GM19025 (cell line): ENCODE measurements around the gene RAET1E.
"Not testable (repeated sequence)": the region's sequence is repeated elsewhere in the genome, so short reads cannot be mapped to it uniquely, and the experiment has no call there.

Experiments used
- ATAC-seq: cut with Tn5 transposase; IDR thresholded peaks from one replicate; pipeline ENCODE4 v1.9.1; 2021; ENCODE audit warnings: mild to moderate bottlenecking, low read depth, moderate library complexity; ENCODE audit not compliant: unreplicated experiment

RAET1E gene

GRCh38 chr6:149931501-149931900 is 33.6 kb upstream of the RAET1E start:
- no peak for ATAC-seq

GRCh38 chr6:149929422-149929821 is 31.5 kb upstream of the RAET1E start:
- no peak for ATAC-seq

- not testable (repeated sequence) for ATAC-seq
Observed at GRCh38 chr6:149927025-149927424, 29.1 kb upstream of the RAET1E start.

- ATAC-seq = no peak
Observed at GRCh38 chr6:149925974-149926777, 28.3 kb upstream of the RAET1E start.

GRCh38 chr6:149925253-149925973 is 27.5 kb upstream of the RAET1E start:
- no peak for ATAC-seq

- no peak for ATAC-seq
Observed at GRCh38 chr6:149924933-149925252, 27.0 kb upstream of the RAET1E start.

GRCh38 chr6:149924206-149924932 is 26.5 kb upstream of the RAET1E start:
- ATAC-seq = no peak

- ATAC-seq = no peak
Observed at GRCh38 chr6:149923327-149923986, 25.5 kb upstream of the RAET1E start.

GRCh38 chr6:149922642-149923326 is 24.9 kb upstream of the RAET1E start, which contains the start of gene RAET1G:
TSS of gene RAET1G (minus strand) at chr6:149923121. CDS start at chr6:149923010, 111 bp downstream.
- ATAC-seq = no peak

GRCh38 chr6:149922091-149922490 is 24.2 kb upstream of the RAET1E start:
- not testable (repeated sequence) for ATAC-seq

- no peak for ATAC-seq
Observed at GRCh38 chr6:149921361-149921760, 23.4 kb upstream of the RAET1E start.

GRCh38 chr6:149919834-149920225 is 21.9 kb upstream of the RAET1E start:
- ATAC-seq = no peak

- ATAC-seq = not testable (repeated sequence)
Observed at GRCh38 chr6:149919126-149919833, 21.4 kb upstream of the RAET1E start.

GRCh38 chr6:149918151-149918905 is 20.4 kb upstream of the RAET1E start:
- ATAC-seq = no peak

- ATAC-seq = no peak
Observed at GRCh38 chr6:149917679-149918078, 19.8 kb upstream of the RAET1E start.

GRCh38 chr6:149915970-149916865 is 18.3 kb upstream of the RAET1E start:
- no peak for ATAC-seq

- no peak for ATAC-seq
Observed at GRCh38 chr6:149913540-149914240, 15.8 kb upstream of the RAET1E start.
